ENCODE data around the gene OMP.

DNA sequence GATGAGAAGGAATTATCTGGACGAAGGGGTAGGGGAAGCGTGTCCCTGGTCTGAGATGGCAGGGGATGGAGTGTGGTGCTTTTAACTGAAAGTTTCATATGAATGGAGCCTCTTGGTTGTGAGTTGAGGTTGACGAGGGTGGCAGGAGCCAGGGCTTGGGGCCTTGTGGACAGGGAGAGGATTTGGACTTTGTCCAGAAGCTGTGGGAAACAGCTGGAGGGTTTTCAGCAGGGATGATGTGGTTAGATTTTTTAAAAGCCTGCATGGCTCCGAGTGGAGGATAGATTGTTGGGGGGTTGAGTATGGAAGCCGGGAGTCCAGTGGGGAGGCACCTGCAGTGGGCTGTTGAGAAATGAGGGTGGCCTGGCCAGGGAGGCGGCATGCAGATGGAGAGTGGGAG, 50.2 kb downstream of the OMP start:
- TF ChIP-seq POLR2A (IDR thresholded peaks at IDR 0.05; ENCODE audit: extremely low read depth, insufficient read length) = no peak
- TF ChIP-seq, protein P1, sequence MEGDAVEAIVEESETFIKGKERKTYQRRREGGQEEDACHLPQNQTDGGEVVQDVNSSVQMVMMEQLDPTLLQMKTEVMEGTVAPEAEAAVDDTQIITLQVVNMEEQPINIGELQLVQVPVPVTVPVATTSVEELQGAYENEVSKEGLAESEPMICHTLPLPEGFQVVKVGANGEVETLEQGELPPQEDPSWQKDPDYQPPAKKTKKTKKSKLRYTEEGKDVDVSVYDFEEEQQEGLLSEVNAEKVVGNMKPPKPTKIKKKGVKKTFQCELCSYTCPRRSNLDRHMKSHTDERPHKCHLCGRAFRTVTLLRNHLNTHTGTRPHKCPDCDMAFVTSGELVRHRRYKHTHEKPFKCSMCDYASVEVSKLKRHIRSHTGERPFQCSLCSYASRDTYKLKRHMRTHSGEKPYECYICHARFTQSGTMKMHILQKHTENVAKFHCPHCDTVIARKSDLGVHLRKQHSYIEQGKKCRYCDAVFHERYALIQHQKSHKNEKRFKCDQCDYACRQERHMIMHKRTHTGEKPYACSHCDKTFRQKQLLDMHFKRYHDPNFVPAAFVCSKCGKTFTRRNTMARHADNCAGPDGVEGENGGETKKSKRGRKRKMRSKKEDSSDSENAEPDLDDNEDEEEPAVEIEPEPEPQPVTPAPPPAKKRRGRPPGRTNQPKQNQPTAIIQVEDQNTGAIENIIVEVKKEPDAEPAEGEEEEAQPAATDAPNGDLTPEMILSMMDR (IDR thresholded peaks at IDR 0.05; ENCODE audit: low read depth, low read length) = no peak
